Breast epithelium (tissue), 3 donors: ENCODE measurements around the gene CLSTN3.

Experiments used
- CTCF ChIP-seq, 3 donors: fragments of 450-650 bp; IDR thresholded peaks; one replicate each; pipeline ENCODE4 v1.5.1; 2016 to 2017; ENCODE audit warnings: antibody characterized with exemption in 3 of 3, mild to moderate bottlenecking in 3 of 3, moderate library complexity in 3 of 3
- POLR2A ChIP-seq: fragments of 450-650 bp; IDR thresholded peaks from one replicate; pipeline ENCODE4 v1.6.1; 2016; ENCODE audit warnings: antibody characterized with exemption, mild to moderate bottlenecking, moderate library complexity

- TF ChIP-seq CTCF (IDR thresholded peaks at IDR 0.05) (no peak), POLR2A (no peak)
These were observed 77.9 kb downstream of the CLSTN3 start for GRCh38 chr12:7207866-7208625.
